Subcutaneous abdominal adipose tissue (tissue), 5 donors: ENCODE results near the gene RPIA.
"Not testable (repeated sequence)": the region's sequence is repeated elsewhere in the genome, so short reads cannot be mapped to it uniquely, and the experiment has no call there.

ENCODE experiments used
- H3K27ac ChIP-seq: one replicate; pipeline ENCODE4 v1.7.0; 2013; ENCODE audit warnings: low read depth, mild to moderate bottlenecking, inconsistent platforms, low read length, moderate library complexity
- H3K27me3 ChIP-seq, 5 donors: one replicate each; pipeline ENCODE4 v1.7.0; 2013; ENCODE audit warnings: low read length in 5 of 5, inconsistent platforms in 1 of 5; ENCODE audit not compliant: control insufficient read depth in 5 of 5, insufficient read depth in 4 of 5
- H3K36me3 ChIP-seq, 5 donors: one replicate each; pipeline ENCODE4 v1.7.0; 2013; ENCODE audit warnings: low read length in 5 of 5; ENCODE audit not compliant: control insufficient read depth in 5 of 5, insufficient read depth in 5 of 5
- H3K4me1 ChIP-seq, 5 donors: one replicate each; pipeline ENCODE4 v1.7.0; 2013; ENCODE audit warnings: low read length in 5 of 5, mild to moderate bottlenecking in 3 of 5, moderate library complexity in 1 of 5; ENCODE audit not compliant: control insufficient read depth in 5 of 5, insufficient read depth in 5 of 5
- H3K4me3 ChIP-seq, 5 donors: one replicate each; pipeline ENCODE4 v1.7.0; 2013; ENCODE audit warnings: low read length in 5 of 5, low read depth in 1 of 5
- H3K9ac ChIP-seq, 5 donors: one replicate each; pipeline ENCODE4 v1.7.0; 2013; ENCODE audit warnings: low read length in 5 of 5, mild to moderate bottlenecking in 4 of 5, moderate library complexity in 3 of 5
- H3K9me3 ChIP-seq, 5 donors: one replicate each; pipeline ENCODE4 v1.7.0; 2013; ENCODE audit warnings: low read length in 5 of 5; ENCODE audit not compliant: control insufficient read depth in 5 of 5
- donor health status: healthy.
- donor health status: healthy.
- donor health status: healthy.
- donor health status: healthy.
- donor health status: healthy.

Gene RPIA

GRCh38 chr2:88797164-88797563, 105.7 kb downstream of the RPIA start:
- H3K27ac ChIP-seq, H3K9me3 ChIP-seq, H3K4me3 ChIP-seq, H3K27me3 ChIP-seq, H3K9ac ChIP-seq, H3K4me1 ChIP-seq, H3K36me3 ChIP-seq: not testable (repeated sequence)
